NCI-H128 (cell line): ENCODE measurements around the gene ANKRD36B.
"Not testable (repeated sequence)": the region's sequence is repeated elsewhere in the genome, so short reads cannot be mapped to it uniquely, and the experiment has no call there.

Experiments
- DNase-seq: peaks from one replicate; lab custom pipeline; 2025; ENCODE audit not compliant: unreplicated experiment; lab: John Stamatoyannopoulos, UW

The ANKRD36B gene

GRCh38 chr2:97589598-97590510 is at the start of gene ANKRD36B:
ANKRD36B (minus strand) TSS chr2:97589877; CDS start chr2:97589685, 192 bp downstream.
- not testable (repeated sequence) for DNase-seq

DNA sequence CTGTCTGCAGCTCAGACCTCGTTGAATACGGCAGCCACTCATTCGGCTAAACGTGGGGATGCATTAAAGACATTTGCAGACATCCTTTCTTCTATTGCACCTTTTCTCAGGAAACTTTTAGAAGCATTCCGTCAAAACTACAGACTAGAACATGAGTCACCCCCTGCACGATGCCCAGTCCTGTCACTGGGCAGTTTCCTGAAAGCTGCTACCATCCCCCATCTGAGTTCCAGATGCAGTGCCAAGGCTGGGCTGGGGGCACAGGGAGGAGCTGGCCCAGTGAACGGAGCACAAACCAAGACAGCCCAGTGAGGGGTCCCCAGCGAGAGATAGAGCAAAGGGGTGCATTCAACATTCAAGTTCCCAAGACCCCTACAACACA is 36.4 kb upstream of the ANKRD36B start:
- DNase-seq = not testable (repeated sequence)

DNA sequence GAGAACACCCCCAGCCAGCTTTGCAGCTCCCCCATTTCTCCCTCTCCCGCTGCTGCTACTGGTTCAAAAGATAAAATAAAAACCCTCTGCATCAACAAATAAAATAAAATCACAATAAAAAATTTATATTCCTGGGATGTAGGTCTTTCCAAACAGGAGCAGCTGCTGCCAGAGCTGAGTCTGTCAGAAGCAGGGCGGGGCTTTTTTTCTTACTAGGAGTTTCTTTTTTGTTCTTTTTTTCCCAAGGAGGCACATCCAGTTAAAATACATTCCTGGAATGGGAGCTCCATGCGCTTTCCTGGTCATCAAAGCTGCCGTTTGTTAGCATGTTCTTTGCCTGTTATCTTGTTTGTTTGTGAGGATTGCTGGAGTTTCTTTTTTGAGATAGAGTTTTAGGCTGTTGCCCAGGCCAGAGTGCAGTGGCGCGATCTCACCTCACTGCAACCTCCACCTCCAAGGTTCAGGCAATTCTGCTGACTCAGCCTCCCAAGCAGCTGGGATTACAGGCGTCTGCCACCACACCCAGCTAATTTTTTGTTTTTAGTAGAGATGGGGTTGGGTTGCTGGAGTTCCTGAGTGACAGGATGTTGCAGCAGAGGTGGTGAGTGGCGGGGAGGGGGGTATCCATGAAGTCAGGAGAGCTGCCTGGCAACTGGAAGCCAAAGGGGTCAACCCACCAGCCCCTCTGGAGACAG is 35.8 kb upstream of the ANKRD36B start:
- not testable (repeated sequence) for DNase-seq

GRCh38 chr2:97622976-97623375 is 33.3 kb upstream of the ANKRD36B start:
- DNase-seq = not testable (repeated sequence)

DNA sequence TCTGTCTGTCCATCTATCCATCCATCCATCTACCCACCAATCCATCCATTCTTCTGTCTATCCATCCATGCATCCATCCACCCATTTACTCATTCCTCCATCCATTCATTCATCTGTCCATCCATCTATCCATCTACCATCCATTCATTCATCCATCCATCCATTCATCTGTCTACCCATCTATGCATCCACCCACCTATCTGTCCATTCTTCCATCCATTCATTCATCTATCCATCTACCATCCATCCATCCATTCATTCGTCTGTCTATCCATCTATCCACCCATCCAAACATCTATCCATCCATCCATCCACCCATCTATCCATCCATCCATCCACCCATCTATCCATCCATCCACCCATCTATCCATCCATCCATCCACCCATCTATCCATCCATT is 30.8 kb upstream of the ANKRD36B start:
- not testable (repeated sequence) for DNase-seq

GRCh38 chr2:97618939-97619827 is 29.5 kb upstream of the ANKRD36B start:
- not testable (repeated sequence) for DNase-seq

GRCh38 chr2:97617911-97618310 is 28.2 kb upstream of the ANKRD36B start:
- no peak for DNase-seq

GRCh38 chr2:97615746-97616145 is 26.1 kb upstream of the ANKRD36B start:
- not testable (repeated sequence) for DNase-seq

- not testable (repeated sequence) for DNase-seq
These were observed 22.2 kb upstream of the ANKRD36B start for GRCh38 chr2:97611895-97612294.

DNA sequence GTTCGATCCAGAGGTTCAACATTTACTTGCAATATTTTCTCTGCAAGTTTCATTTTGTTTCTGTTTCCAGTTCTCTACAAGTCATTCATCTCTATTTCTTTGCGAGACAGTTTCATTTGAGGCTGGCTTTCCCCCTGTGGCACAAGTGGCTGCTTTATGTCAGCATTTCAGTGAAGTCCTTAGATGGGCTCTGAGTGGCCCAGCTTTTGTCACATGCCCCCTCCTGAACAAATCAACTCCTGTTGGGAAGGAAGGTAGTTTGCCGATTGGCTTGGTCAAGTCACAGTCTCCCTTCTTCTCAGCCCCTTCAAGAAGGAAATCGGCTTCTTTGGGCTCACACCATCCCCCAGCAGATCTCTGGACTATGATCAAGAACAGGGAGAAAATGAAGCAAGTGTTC is 19.1 kb upstream of the ANKRD36B start:
- not testable (repeated sequence) for DNase-seq

DNA sequence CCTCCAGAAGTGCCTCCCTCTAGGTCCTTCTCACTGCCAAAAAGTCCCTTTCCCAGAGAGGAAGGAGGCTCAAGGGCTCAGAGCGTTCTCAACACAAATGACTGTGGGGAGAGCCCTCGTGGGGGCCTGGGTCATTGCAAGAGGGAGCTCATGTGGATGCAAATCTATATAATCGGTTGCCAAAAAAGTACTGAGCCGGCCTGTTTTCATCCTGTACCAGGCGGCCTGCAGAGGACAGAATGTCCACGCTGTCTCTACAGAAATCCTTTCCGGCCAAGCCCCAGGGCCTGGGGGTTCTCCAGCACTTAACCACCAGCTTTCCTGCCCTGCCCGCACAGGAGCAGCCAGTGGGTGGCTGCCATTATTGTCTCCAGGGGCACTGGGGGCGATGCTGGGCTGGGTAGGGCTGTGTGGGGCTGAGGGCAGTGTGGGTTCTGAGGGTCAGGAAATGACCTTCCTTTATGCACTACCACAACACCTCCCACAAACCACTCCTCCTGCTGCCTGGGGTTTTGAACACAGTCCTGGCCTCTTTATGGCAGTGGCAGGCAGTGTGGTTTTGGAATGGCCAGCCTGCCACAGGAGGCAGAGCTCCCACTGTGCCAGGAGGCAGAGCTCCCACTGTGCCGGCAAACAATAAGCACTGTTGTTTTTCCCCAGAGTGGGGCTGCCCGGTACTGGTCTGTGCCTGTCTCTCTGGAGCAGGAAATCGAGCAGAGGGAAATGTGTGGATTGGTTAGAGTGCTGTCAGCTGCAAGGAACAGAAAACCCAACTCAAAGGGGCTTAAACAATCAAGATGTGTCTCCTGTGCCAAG is 16.1 kb upstream of the ANKRD36B start:
- not testable (repeated sequence) for DNase-seq

DNA sequence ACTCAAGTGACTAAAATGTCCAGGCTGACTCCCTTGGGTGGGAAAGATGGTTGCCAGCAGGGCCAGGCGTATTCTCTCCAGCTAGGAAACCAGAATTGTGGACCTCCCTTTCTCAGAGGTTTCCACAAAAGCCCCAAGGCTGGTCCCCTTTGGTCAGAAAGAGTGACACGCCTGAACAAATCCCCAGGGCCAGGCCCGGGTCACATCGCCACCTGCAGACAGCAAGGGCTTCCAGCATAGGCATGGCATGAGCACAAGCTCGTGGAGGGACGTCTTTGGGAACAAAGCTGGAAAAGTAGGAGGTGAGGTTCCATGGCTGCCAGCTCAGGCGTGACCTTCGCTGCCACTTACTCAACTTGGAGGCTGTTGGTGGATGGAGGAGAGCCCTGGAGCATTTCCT is 15.4 kb upstream of the ANKRD36B start:
- DNase-seq = not testable (repeated sequence)

DNA sequence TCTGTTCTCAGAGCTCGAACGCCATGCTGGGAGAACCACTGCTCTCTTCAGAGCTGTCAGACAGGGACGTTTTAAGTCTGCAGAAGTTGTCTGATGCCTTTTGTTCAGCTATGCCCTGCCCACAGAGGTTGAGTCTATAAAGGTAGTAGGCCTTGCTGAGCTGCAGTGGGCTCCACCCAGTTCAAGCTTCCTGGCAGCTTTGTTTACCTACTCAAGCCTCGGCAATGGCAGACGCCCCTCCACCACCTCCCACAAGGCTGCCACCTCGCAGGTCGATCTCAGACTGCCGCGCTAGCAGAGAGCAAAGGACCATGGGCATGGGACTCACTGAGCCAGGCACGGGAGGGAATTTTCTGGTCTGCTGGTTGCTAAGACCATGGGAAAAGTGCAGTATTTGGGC is 11.9 kb upstream of the ANKRD36B start:
- not testable (repeated sequence) for DNase-seq

DNA sequence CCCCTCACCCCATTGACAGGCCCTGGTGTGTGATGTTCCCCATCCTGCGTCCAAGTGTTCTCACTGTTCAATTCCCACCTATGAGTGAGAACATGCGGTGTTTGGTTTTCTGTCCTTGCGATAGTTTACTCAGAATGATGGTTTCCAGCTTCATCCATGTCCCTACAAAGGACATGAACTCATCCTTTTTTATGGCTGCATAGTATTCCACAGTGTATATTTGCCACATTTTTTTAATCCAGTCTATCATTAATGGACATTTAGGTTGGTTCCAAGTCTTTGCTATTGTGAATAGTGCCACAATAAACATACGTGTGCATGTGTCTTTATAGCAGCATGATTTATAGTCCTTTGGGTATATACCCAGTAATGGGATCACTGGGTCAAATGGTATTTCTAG is 6.5 kb upstream of the ANKRD36B start:
- DNase-seq = not testable (repeated sequence)

DNA sequence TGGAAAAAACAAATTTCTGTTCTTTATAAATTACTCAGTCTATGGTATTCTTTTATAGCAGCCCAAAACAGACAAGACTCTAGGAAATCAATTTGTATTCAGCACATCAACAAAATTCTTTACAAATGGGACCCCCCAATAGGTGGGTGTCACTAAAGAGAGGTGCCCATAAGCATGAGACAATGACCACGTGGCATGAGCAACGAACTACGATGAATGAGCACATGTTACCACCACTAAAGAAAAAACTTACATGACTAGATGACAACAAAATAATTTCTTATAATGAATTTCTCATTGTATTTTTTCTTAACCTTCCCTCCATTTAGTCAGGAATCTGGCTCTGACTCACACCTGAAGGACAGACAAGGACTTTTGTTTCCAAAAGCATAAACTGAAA is 3.8 kb upstream of the ANKRD36B start:
- DNase-seq = not testable (repeated sequence)

GRCh38 chr2:97590515-97591394 is 1.1 kb upstream of the ANKRD36B start:
- DNase-seq = not testable (repeated sequence)

DNA sequence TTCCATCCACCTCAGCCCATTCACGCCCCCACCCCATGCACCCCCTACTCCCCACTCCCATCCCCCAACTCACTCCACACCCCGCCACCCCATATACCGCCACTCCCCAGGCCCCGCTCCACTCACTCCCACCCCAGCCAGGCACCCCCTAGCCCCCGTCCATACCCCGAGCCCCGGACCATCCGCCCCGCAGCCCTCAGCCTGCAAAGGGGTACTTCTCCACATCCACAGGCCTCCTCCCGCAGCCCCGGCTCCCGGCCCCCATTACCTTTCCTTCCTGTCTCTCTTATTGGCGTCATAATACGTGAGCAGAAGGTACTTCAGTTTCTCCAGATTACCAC is 450 bp downstream of the ANKRD36B start:
- not testable (repeated sequence) for DNase-seq

DNA sequence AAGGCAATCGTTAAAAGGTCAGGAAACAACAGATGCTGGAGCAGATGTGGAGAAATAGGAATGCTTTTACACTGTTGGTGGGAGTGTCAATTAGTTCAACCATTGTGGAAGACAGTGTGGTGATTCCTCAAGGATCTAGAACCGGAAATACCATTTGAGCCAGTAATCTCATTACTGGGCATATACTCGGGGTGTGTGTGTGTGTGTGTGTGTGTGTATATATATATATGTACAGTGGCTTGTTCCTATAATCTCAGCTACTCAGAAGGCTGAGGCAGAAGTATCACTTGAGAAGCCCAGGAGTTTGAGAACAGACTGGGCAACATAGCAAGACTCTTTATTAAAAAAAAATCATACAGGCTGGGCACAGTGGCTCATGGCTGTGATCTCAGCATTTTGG is 24.0 kb downstream of the ANKRD36B start:
- not testable (repeated sequence) for DNase-seq

GRCh38 chr2:97552406-97552805 is 37.3 kb downstream of the ANKRD36B start:
- DNase-seq = not testable (repeated sequence)
